GM21717 (cell line): Measurements from ENCODE around the gene TRIM44.
"Not testable (repeated sequence)": the region's sequence is repeated elsewhere in the genome, so short reads cannot be mapped to it uniquely, and the experiment has no call there.

ENCODE experiments used
- ATAC-seq: cut with Tn5 transposase; IDR thresholded peaks from one replicate; pipeline ENCODE4 v1.9.1; 2021; ENCODE audit warnings: mild to moderate bottlenecking, moderate library complexity; ENCODE audit not compliant: unreplicated experiment

The TRIM44 gene

DNA sequence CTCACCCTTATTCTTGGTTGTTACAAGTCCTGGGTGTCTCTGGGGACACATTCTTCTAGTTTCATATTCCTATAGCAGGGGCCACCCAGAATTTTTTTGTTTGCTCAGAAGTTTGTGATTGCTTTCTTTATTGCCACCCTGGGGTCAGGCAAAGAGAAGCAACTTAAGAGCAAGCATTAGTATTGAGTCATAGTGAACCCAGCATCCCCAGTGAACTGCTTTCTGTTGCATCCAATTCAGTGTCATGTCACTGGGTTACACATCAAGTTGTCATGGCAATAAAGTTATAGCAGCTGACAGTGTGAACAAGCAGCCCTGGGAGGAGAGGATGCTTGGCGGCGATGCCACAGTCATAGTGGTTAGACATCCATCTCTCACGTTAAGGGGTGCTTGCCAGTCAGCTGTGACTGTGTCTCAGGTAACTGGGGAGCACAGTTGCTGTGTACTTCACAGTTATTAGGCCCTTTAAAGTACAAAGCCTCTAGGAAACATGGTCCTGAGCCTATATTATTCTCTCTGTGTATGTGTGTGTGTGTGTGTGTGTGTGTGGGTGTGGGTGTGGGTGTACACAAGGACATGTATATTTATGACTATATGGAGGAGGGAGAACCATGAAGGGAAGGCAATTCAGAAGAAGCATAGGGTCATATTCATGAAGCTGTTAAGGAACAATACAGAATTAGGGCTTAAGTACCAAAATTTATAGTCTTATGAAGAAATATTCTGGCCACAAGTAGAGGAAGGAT, 52.5 kb downstream of the TRIM44 start:
- ATAC-seq, result peak; percentile 78

DNA sequence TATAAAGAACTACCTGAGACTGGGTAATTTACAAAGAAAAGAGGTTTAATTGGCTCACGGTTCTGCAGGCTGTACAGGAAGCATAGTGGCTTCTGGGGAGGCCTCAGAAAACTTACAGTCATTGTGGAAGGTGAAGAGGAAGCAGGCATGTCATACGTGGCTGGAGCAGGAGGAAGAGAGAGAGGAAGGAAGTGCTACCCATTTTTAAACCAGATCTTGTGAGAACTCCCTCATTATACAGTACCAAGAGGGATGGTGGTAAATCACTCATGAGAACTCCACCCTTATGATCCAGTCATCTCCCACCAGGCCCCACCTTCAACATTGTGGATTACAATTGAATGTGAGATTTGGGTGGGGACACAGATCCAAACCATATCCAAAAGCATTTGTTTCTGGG, 53.1 kb downstream of the TRIM44 start:
- not testable (repeated sequence) for ATAC-seq

- ATAC-seq, result no peak
These were observed 54.5 kb downstream of the TRIM44 start for GRCh38 chr11:35717043-35717442.

GRCh38 chr11:35717520-35717919, 54.9 kb downstream of the TRIM44 start:
- ATAC-seq, result no peak

DNA sequence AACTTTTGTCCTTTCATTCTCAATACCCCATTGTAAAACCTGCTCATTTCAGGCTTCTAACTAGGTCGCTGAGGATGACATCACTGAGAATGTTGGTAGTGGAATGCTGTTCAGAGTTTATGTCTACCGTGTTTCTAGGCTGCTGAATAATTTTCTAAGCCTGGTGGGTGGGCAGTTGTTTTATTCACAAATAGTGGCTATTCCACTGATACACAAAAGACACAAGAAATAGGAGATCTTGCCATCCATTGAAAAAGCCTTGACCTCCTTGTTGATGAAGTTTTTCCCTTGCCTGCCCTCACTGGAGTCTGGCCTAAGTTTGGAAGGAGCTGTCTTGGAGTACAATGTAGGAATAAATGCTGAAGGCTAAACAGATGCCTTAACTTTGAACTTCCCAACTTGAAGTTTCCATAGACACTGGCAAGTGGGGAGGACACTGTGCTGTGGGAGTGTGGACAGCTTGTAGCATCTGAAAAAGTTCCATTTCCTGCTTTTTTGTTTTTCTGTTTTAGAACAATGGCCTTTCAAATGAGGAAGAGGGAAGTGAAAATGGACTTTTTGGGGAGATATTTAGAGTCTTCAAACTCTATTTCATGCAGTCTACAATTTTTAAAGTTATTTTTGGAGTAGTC, 59.2 kb downstream of the TRIM44 start:
- ATAC-seq, result peak; percentile 70

- no peak for ATAC-seq
These were observed 60.1 kb downstream of the TRIM44 start for GRCh38 chr11:35722641-35723040.

- ATAC-seq, result no peak
These were observed 60.9 kb downstream of the TRIM44 start for GRCh38 chr11:35723493-35723892.

GRCh38 chr11:35723913-35724312, 61.3 kb downstream of the TRIM44 start:
- ATAC-seq, result no peak

GRCh38 chr11:35725885-35726284, 63.3 kb downstream of the TRIM44 start:
- no peak for ATAC-seq

GRCh38 chr11:35727140-35727539, 64.6 kb downstream of the TRIM44 start:
- no peak for ATAC-seq

DNA sequence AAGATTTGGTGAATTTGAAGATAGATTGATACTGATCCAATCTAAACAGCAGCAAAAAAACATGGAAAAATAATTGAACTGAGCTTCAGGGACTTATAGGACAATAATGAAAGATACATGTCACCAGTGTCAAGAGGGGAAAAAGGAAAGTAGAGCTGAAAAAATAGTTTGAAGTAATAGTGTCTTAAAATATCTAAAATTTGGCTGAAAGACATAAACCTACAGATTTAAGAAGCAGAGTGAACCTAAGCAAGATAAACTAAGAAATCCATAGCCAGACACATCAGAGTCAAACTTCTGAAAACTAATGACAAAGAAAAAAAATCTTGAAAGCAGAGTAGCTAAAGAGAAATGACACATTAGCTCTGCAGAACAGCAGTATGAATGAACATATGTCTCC, 67.7 kb downstream of the TRIM44 start:
- ATAC-seq, result no peak

GRCh38 chr11:35734669-35735410, 72.3 kb downstream of the TRIM44 start:
- ATAC-seq, result no peak

DNA sequence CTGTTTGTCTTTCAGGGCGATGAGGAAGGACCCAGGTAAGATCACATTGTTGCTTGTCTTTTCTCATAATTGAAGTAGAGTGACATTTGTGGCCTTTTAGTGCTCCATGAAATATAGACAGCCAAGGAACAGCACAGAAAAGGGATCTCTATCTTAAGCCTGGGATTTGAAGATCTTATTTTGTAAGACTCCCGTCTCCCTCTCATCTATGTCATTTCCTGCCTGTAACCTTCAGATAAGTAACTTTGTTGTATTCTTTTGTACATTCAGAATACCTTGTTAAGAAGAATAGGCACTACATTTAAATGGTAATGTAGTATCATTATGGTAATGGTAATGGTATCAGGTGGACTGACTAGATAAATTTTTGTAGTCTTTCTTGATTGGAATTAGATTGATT, 72.8 kb downstream of the TRIM44 start:
- no peak for ATAC-seq

DNA sequence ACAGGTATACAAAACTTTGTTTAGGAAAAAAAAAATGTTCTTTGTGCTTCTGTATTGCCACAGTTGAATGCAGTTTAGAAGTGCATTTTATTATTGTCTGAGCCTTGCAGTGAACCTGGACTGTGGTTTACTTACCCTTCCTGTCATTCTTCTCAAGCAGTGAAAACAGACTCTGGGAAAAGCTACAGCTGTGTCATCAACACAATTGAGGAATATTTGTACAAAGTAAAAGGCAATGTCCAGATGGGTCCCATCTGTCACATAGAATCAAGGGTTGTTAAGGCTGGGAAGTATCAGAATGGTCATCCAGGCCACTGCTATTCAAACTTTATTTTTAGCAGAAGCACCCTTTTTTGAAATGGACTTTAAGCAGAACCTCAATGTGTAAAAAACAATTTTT, 73.3 kb downstream of the TRIM44 start:
- ATAC-seq, result no peak

DNA sequence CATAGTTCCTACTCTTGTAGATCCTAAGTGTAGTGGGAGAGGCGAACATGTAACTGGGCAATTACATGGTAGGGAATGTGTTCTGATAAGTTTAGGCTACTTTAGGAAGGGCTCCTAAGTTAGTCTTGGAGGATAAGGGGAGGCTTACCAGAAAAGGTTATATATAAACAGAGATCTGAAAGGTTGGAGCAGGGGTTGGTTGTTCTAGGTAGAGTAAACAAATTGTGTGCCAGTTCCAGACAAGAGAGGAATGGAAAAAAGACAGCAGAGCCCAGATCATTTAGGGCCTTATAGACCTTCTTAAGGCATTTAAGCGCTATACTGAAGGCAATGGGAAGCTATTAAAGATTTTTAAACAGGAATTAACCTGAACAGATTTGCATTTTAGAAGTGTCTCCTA, 74.4 kb downstream of the TRIM44 start:
- ATAC-seq, result no peak

- no peak for ATAC-seq
These were observed 77.7 kb downstream of the TRIM44 start for GRCh38 chr11:35740061-35740799.

DNA sequence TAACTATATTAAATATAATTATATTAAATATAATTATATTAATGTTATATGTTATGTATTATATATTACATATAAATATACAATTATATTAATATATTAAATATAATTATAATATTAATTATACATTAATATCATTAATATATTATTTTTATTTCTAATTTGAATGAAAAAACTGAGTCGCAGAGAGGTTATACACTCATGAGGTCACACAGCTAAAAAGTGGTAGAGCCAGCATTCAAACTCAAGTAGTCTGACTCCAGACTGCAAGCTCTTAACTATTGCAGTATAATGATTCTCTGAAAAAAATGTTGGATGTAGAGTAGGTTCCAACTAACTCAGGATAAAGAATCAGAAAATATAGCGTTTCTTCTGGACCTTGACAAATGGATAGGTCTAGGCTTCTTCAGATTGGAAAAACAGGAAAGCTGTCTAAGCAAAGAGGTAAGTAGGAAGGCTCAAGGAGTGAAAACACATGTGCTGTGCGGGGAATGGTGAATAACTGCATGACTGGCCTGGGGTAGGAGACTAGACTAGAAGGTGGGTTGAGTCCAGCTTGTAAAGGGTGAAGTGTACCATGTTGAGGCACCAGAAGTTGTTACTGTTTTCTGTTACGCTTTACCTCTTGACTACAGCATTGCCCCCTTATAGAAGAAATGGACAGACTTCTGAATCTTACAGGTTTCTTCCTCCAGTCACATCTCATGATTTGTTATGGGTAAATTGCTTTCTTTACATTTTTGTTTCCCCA, 80.3 kb downstream of the TRIM44 start:
- ATAC-seq, result no peak

GRCh38 chr11:35746356-35747153, 84.0 kb downstream of the TRIM44 start:
- ATAC-seq, result no peak

- ATAC-seq, result no peak
These were observed 85.1 kb downstream of the TRIM44 start for GRCh38 chr11:35747668-35748067.

DNA sequence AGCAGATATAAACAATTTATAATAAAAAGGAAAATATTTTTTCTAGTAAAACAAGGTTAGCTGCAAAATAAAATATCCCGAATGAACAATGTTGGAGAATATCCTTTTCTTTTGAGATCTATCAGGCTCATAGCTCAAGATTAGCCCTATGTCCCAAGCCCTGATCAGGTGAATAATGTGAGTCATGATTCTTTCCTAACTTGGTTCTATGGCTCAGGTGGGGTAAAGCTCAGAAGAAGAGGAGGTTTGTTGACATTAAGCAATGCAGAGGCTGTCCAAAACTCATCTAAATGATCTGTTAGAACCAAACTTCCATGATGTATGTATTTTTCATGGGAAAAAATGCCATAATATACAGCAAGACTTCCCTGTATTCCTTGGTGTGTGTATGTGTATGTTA, 86.1 kb downstream of the TRIM44 start:
- no peak for ATAC-seq
